KMS-11 (cell line): ENCODE data around the gene CHP1.
A peak's percentile ranks its signal among the peaks of the same experiment; 100 is the strongest.

Experiments
- H2AFZ ChIP-seq: fragments of 200-600 bp; sonication (generic); 2 replicates; pipeline ENCODE4 v1.6.1; 2016; ENCODE audit warnings: antibody characterized with exemption, mixed run types, low read depth
- H3K27ac ChIP-seq: fragments of 200-600 bp; sonication (generic); 2 replicates; pipeline ENCODE4 v1.6.1; 2016; ENCODE audit warnings: mild to moderate bottlenecking, mixed run types
- H3K27me3 ChIP-seq: fragments of 200-600 bp; sonication (generic); 2 replicates; pipeline ENCODE4 v1.6.1; 2017; ENCODE audit warnings: mild to moderate bottlenecking, low read depth, mixed run types, moderate library complexity; ENCODE audit not compliant: insufficient read depth
- H3K36me3 ChIP-seq: fragments of 200-600 bp; sonication (generic); 2 replicates; pipeline ENCODE4 v1.6.1; 2017; ENCODE audit warnings: mild to moderate bottlenecking, mixed run types; ENCODE audit not compliant: insufficient read depth
- H3K4me1 ChIP-seq: fragments of 200-600 bp; sonication (generic); 2 replicates; pipeline ENCODE4 v1.6.1; 2016; ENCODE audit warnings: mild to moderate bottlenecking, low read depth, mixed run types; ENCODE audit not compliant: poor library complexity, severe bottlenecking
- H3K4me2 ChIP-seq: fragments of 200-600 bp; sonication (generic); 2 replicates; pipeline ENCODE4 v1.7.0; 2016; ENCODE audit warnings: mild to moderate bottlenecking, mixed run types
- H3K4me3 ChIP-seq: fragments of 200-600 bp; sonication (generic); IDR thresholded peaks from 2 replicates; pipeline ENCODE4 v1.6.1; 2017; ENCODE audit warnings: low read depth, low read length, mixed read lengths; ENCODE audit not compliant: insufficient read depth
- H3K79me2 ChIP-seq: fragments of 200-600 bp; sonication (generic); 2 replicates; pipeline ENCODE4 v1.6.1; 2016; ENCODE audit warnings: low read depth, mixed run types; ENCODE audit not compliant: insufficient read depth
- H3K9ac ChIP-seq: fragments of 200-600 bp; sonication (generic); 2 replicates; pipeline ENCODE4 v1.6.1; 2016; ENCODE audit warnings: mild to moderate bottlenecking, mixed run types
- H4K20me1 ChIP-seq: fragments of 200-600 bp; sonication (generic); 2 replicates; pipeline ENCODE4 v1.6.1; 2016; ENCODE audit warnings: mild to moderate bottlenecking, mixed run types; ENCODE audit not compliant: insufficient read depth
- TF ChIP-seq, protein P1 (sequence below): fragments of 200-600 bp; sonication (generic); conservative IDR thresholded peaks from 2 replicates; pipeline ENCODE4 v1.6.1; 2017; ENCODE audit warnings: low read depth, mild to moderate bottlenecking, antibody characterized with exemption, low read length, moderate library complexity, mixed read lengths

Gene CHP1

DNA sequence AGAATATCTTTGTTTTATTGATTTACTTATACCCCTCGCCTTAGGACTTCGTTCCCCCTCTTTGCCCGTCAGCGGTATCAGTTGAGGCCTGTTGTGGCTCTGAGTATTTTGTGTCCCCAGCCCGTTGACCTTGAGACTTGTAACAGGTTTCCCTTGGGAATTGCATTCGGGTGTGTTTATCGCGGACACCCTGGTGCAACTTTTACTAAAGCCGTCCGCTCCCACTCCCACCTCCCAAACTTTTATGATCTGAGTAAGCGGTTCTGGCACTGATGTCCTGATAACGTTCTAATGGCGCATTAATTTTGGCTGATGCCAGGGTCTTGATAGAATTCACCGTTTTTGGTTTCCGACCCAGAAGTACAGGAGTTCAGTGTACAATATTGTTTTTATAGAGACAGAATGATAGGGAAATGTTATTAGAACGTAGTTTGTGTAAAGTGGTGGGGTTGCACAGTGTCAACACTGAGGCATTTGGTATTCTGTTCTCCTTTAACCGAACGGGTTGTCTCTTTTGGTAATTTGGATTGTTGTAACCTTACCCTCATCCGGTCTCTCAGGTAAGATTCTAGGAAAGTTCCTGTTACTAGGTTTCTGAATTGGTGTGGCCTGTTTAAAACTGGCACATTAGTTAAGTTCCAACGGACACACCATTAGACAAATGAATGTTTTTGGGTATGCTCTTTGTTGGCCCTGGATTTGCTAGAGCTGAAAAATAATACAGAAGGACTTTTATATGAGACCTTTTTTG lies 53.5 kb downstream of the CHP1 start:
- no peak overlapping the region for H3K4me3 ChIP-seq
- H3K4me1 ChIP-seq, result peaks cover 40% of the 10 kb centered on the region
- H3K79me2 ChIP-seq, result peaks cover 35% of the 10 kb centered on the region
- H3K27ac ChIP-seq, result peak overlapping the region; percentile 83
- H3K27me3 ChIP-seq, result no peaks in the 10 kb centered on the region
- H3K4me2 ChIP-seq, result peak overlapping the region; percentile 33
- H3K36me3 ChIP-seq, result peaks cover 17% of the 10 kb centered on the region; the same call in 1 of the 2 replicates
- TF ChIP-seq, protein P1, sequence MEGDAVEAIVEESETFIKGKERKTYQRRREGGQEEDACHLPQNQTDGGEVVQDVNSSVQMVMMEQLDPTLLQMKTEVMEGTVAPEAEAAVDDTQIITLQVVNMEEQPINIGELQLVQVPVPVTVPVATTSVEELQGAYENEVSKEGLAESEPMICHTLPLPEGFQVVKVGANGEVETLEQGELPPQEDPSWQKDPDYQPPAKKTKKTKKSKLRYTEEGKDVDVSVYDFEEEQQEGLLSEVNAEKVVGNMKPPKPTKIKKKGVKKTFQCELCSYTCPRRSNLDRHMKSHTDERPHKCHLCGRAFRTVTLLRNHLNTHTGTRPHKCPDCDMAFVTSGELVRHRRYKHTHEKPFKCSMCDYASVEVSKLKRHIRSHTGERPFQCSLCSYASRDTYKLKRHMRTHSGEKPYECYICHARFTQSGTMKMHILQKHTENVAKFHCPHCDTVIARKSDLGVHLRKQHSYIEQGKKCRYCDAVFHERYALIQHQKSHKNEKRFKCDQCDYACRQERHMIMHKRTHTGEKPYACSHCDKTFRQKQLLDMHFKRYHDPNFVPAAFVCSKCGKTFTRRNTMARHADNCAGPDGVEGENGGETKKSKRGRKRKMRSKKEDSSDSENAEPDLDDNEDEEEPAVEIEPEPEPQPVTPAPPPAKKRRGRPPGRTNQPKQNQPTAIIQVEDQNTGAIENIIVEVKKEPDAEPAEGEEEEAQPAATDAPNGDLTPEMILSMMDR, result no peak
- H2AFZ ChIP-seq, result peak overlapping the region; percentile 96
- H4K20me1 ChIP-seq, result no peaks in the 10 kb centered on the region
- H3K9ac ChIP-seq, result peak overlapping the region; percentile 70

DNA sequence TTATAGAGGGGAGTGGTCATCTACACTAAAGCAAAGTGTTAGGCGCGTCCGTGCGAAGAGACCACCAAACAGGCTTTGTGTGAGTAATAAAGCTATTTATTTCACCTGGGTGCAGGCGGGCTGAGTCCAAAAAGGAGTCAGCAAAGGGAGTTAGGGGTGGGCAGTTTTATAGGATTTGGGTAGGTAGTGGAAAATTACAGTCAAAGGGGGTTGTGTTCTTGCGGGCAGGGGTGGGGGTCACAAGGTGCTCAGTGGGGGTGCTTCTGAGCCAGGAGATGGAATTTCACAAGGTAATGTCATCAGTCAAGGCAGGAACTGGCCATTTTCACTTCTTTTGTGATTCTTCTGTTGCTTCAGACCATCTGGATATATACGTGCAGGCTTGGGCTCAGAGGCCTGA lies 54.2 kb downstream of the CHP1 start:
- Histone ChIP-seq H3K4me3 (no peak overlapping the region), H4K20me1 (no peaks in the 10 kb centered on the region), H3K27me3 (no peaks in the 10 kb centered on the region), H3K36me3 (peaks cover 17% of the 10 kb centered on the region; the same call in 1 of the 2 replicates), H3K4me1 (peaks cover 40% of the 10 kb centered on the region), H3K4me2 (peak overlapping the region; percentile 33), H3K9ac (no peak overlapping the region; the same call in 1 of the 2 replicates), H3K79me2 (peaks cover 35% of the 10 kb centered on the region), H3K27ac (peak overlapping the region; percentile 83; the same call in 1 of the 2 replicates), H2AFZ (no peak overlapping the region)
- TF ChIP-seq, protein P1, result no peak

DNA sequence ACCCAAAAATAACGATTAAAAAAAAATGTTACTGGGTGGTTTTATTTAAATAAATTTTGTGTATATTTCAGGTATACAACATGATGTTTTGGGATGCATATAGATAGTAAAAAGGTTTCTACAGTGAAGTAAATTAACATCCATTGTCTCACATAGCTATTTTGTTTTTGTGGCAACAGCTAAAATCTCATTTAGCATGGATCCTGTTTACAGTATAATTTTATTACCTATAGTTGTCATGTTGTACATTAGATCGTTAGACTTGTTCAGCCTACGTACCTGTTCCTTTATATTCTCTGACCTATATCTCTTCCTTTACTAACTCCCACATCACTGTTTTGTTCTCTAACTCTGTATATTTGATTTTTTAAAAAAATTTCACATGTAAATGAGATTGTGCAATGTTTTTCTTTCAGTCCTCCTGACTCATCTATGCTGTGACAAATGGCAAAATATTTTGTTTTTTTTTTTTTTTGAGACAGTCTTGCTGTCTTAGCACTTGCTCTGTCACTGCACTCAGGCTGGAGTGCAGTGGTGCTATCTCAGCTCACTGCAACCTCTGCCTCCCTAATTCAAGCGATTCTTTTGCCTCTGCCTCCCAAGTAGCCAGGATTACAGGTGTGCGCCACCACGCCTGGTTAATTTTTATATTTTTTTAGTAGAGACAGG lies 55.7 kb downstream of the CHP1 start:
- Histone ChIP-seq H3K27me3 (no peaks in the 10 kb centered on the region), H3K4me1 (peaks cover 50% of the 10 kb centered on the region), H4K20me1 (no peaks in the 10 kb centered on the region), H2AFZ (no peak overlapping the region), H3K9ac (no peak overlapping the region), H3K27ac (no peak overlapping the region), H3K4me2 (no peak overlapping the region; the same call in 1 of the 2 replicates), H3K4me3 (no peak overlapping the region), H3K36me3 (peaks cover 17% of the 10 kb centered on the region; the same call in 1 of the 2 replicates), H3K79me2 (peaks cover 35% of the 10 kb centered on the region)
- TF ChIP-seq, protein P1, result no peak

DNA sequence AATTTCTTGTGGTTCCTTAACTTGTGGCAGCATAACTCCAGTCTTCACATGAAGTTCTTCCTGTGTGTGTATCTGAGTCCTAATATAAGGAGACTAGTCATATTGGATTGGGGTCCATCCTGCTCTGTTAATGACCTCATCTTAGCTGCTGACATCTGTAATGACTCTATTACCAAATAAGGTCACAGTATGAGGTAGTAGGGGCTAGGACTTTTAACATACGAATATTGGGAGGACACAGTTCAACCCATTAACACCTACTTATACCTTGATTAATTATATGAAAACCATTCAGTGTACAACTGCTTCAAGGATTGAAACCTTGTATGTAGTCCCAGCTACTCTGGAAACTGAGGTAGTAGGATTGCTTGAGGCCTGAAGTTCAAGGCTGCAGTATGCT lies 57.4 kb downstream of the CHP1 start:
- no peak overlapping the region for H3K4me2 ChIP-seq
- H4K20me1 ChIP-seq, result no peaks in the 10 kb centered on the region
- no peak overlapping the region for H3K27ac ChIP-seq
- H3K4me3 ChIP-seq, result no peak overlapping the region
- TF ChIP-seq, protein P1, result no peak
- peaks cover 17% of the 10 kb centered on the region; the same call in 1 of the 2 replicates for H3K36me3 ChIP-seq
- no peaks in the 10 kb centered on the region for H3K27me3 ChIP-seq
- H3K4me1 ChIP-seq, result peaks cover 46% of the 10 kb centered on the region
- H3K79me2 ChIP-seq, result peaks cover 35% of the 10 kb centered on the region
- no peak overlapping the region for H3K9ac ChIP-seq
- H2AFZ ChIP-seq, result no peak overlapping the region
